ENCODE data around the gene SLC44A3. TPM values are rescaled to one million over a fixed set of nuclear protein-coding genes. Genes with fewer than 3 reads are reported as not detected.

The SLC44A3 gene
- total and polyA plus RNA-seq, 2 of the 8 experiments (the other 6 are each of a cell fraction or from before 2014, with no cell fraction given), result 4.2 to 5.0 TPM

DNA sequence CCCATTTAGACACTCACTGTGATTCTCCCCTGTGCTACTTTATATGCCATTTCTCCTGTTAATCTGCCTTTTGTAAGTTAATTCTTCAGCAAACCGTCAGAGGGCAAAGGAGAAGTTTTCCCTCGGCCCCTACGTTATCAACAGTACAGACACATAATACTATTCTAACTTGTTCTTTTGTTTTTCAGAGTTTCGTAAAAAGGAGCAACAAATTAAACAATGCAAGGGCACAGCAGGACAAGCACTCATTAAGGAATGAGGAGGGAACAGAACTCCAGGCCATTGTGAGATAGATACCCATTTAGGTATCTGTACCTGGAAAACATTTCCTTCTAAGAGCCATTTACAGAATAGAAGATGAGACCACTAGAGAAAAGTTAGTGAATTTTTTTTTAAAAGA lies 74.5 kb downstream of the SLC44A3 start:
- Histone ChIP-seq H2BK5ac (ENCODE audit: low read depth, low read length) (no peak overlapping the region), H4K8ac (ENCODE audit: extremely low read depth, insufficient read depth, low read length) (no peak overlapping the region), H3K4me3 (ENCODE audit: extremely low read depth in 1 of 4, insufficient read depth in 2 of 4, low read depth in 3 of 4, low read length in 4 of 4) (no peak overlapping the region), H3K23me2 (ENCODE audit: low read depth, low read length) (no peaks in the 10 kb centered on the region), H3K27ac (ENCODE audit: low read depth, low read length) (no peak overlapping the region), H3K4me2 (ENCODE audit: insufficient read depth in 1 of 2, low read depth in 2 of 2, low read length in 2 of 2) (no peak overlapping the region), H3K18ac (ENCODE audit: extremely low read depth, low read length) (no peak overlapping the region), H2AFZ (ENCODE audit: low read length) (no peak overlapping the region), H3K23ac (ENCODE audit: insufficient read length) (no peak overlapping the region), H3K4me1 (replicated peaks in 1 of 4; ENCODE audit: control insufficient read depth in 3 of 4, insufficient read depth in 4 of 4, low read length in 3 of 4) (peaks cover 0 to 2% (median 0%) of the 10 kb centered on the region in 4 experiments; a peak in 3 of 7 replicates), H2BK20ac (ENCODE audit: low read length) (no peak overlapping the region), H2BK120ac (replicated peaks; ENCODE audit: low read depth, low read length) (no peak overlapping the region), H2AK5ac (ENCODE audit: low read depth, low read length) (no peak overlapping the region), H3K36me3 (ENCODE audit: control insufficient read depth in 2 of 4, insufficient read depth in 4 of 4, low read length in 3 of 4) (peaks cover 6 to 52% (median 36%) of the 10 kb centered on the region in 4 experiments), H4K5ac (ENCODE audit: insufficient read length, low read depth, low read length) (no peak overlapping the region), H3K14ac (ENCODE audit: insufficient read length) (no peak overlapping the region), H3K79me2 (ENCODE audit: control insufficient read depth in 1 of 2, insufficient read depth in 2 of 2, low read length in 2 of 2) (no peaks in the 10 kb centered on the region), H3K56ac (replicated peaks; ENCODE audit: insufficient read length, low read depth, low read length) (no peak overlapping the region), H3K27me3 (replicated peaks in 1 of 4; ENCODE audit: control insufficient read depth in 3 of 4, extremely low read depth in 1 of 4, insufficient read depth in 3 of 4, low read length in 3 of 4) (no peaks in the 10 kb centered on the region), H4K91ac (replicated peaks; ENCODE audit: insufficient read length, low read length) (no peak overlapping the region), H4K20me1 (replicated peaks in 1 of 2; ENCODE audit: control insufficient read depth in 1 of 2, insufficient read depth in 2 of 2, low read length in 2 of 2) (peaks cover 0 to 10% of the 10 kb centered on the region in 2 experiments), H2BK12ac (ENCODE audit: low read depth, low read length) (no peak overlapping the region), H3K79me1 (ENCODE audit: low read depth, low read length) (no peaks in the 10 kb centered on the region), H3K4ac (replicated peaks; ENCODE audit: insufficient read length, low read depth, low read length) (no peak overlapping the region), H3K9me3 (ENCODE audit: insufficient read depth in 2 of 2, low read depth in 1 of 2, low read length in 1 of 2) (no peaks in the 10 kb centered on the region), H3K9ac (replicated peaks in 1 of 4; ENCODE audit: extremely low read depth in 1 of 4, low read depth in 3 of 4, low read length in 3 of 4) (no peak overlapping the region), H2BK15ac (ENCODE audit: low read length) (no peak overlapping the region)
- WGBS, 2 experiments (ENCODE audit: extremely low coverage in 1 of 2, insufficient coverage in 1 of 2, insufficient read length in 1 of 2, insufficient replicate concordance in 2 of 2, low coverage in 1 of 2, low lambda C conversion rate in 2 of 2, missing lambda C conversion rate in 1 of 2), result 38% methylated on average over 4 of the region's 4 CpGs; no CpG with 5 or more reads in 1 of the 2 experiments
- ChIA-PET POLR2A (ENCODE audit: partially characterized antibody) (interaction anchor here (1.3 to 1.6 kb wide), 2 partner anchors 25 to 33 kb away, joined by 3 to 5 read pairs; partner anchors contain the start of gene CNN3), CTCF (ENCODE audit: partially characterized antibody) (interaction anchor here (0.7 to 2.6 kb wide), 4 partner anchors 29 to 149 kb away, joined by 3 to 11 read pairs (median 6); no protein-coding TSS in a partner anchor)
- DNase-seq (ENCODE audit: low read depth in 1 of 2, low spot score in 2 of 2), result no peak
- FAIRE-seq, result peak; percentile 39
- peak; percentile 45 for TF ChIP-seq NANOG (IDR thresholded peaks at IDR 0.05; ENCODE audit: insufficient read depth, low read depth, low read length, poor library complexity, severe bottlenecking)
- peak; percentile 74; the same call in 1 of the 2 replicates for TF ChIP-seq POLR2AphosphoS5 (IDR thresholded peaks at IDR 0.05; ENCODE audit: low read depth, low read length)
- no peak for TF ChIP-seq CHD1 (IDR thresholded peaks at IDR 0.05; ENCODE audit: low read depth, low read length)

Data from H1 (cell line).